H9 (cell line): ENCODE results near the gene RBL2. TPM values are rescaled to one million over a fixed set of nuclear protein-coding genes. Genes with fewer than 3 reads are reported as not detected.
A peak's percentile ranks its signal among the peaks of the same experiment; 100 is the strongest.

Experiments
- DNase-seq: peaks from one replicate; pipeline ENCODE4 v3.0.0-alpha.2; 2017
- H2AFZ ChIP-seq: one replicate; pipeline ENCODE4 v1.6.1; 2013; ENCODE audit warnings: mild to moderate bottlenecking, low read length, control low read depth, moderate library complexity
- H2AK5ac ChIP-seq: 2 replicates; pipeline ENCODE4 v1.6.1; 2013; ENCODE audit warnings: low read length, control low read depth, mixed read lengths; ENCODE audit not compliant: insufficient read length
- H2BK120ac ChIP-seq: one replicate; pipeline ENCODE4 v1.6.1; 2013; ENCODE audit warnings: low read depth, mild to moderate bottlenecking, low read length, control low read depth, inconsistent platforms; ENCODE audit not compliant: poor library complexity, severe bottlenecking
- H2BK12ac ChIP-seq: 2 replicates; pipeline ENCODE4 v1.6.1; 2013; ENCODE audit warnings: low read length, control low read depth, mixed read lengths, low read depth; ENCODE audit not compliant: insufficient read length
- H2BK15ac ChIP-seq: 2 replicates; pipeline ENCODE4 v1.6.1; 2013; ENCODE audit warnings: low read depth, low read length, control low read depth
- H2BK20ac ChIP-seq: one replicate; pipeline ENCODE4 v1.6.1; 2013; ENCODE audit warnings: low read depth, mild to moderate bottlenecking, low read length, control low read depth, inconsistent platforms; ENCODE audit not compliant: poor library complexity, severe bottlenecking
- H2BK5ac ChIP-seq: 2 replicates; pipeline ENCODE4 v1.6.1; 2013; ENCODE audit warnings: low read length, control low read depth, mixed read lengths; ENCODE audit not compliant: insufficient read length
- H3K14ac ChIP-seq: 2 replicates; pipeline ENCODE4 v1.6.1; 2013; ENCODE audit warnings: low read length, control low read depth; ENCODE audit not compliant: insufficient read depth
- H3K18ac ChIP-seq: 2 replicates; pipeline ENCODE4 v1.6.1; 2013; ENCODE audit warnings: low read depth, mild to moderate bottlenecking, mixed read lengths, low read length, control low read depth; ENCODE audit not compliant: insufficient read length
- H3K23ac ChIP-seq: 2 replicates; pipeline ENCODE4 v1.6.1; 2013; ENCODE audit warnings: low read length, control low read depth, mixed read lengths, low read depth; ENCODE audit not compliant: insufficient read length
- H3K23me2 ChIP-seq: 2 replicates; pipeline ENCODE4 v1.6.1; 2013; ENCODE audit warnings: low read depth, mild to moderate bottlenecking, mixed read lengths, low read length, control low read depth; ENCODE audit not compliant: insufficient read length, poor library complexity, severe bottlenecking
- H3K27ac ChIP-seq: 2 replicates; pipeline ENCODE4 v1.5.1; 2013; ENCODE audit warnings: low read length, control low read depth, mixed read lengths, low read depth; ENCODE audit not compliant: insufficient read length
- H3K27me3 ChIP-seq: 2 replicates; pipeline ENCODE4 v1.6.1; 2013; ENCODE audit warnings: low read length, control low read depth, inconsistent platforms; ENCODE audit not compliant: insufficient read depth
- H3K4ac ChIP-seq: 2 replicates; pipeline ENCODE4 v1.6.1; 2013; ENCODE audit warnings: low read depth, mild to moderate bottlenecking, control low read depth, inconsistent platforms, low read length, moderate library complexity
- H3K4me1 ChIP-seq: 2 replicates; pipeline ENCODE4 v1.6.1; 2013; ENCODE audit warnings: low read length, control low read depth, inconsistent platforms; ENCODE audit not compliant: insufficient read depth
- H3K4me2 ChIP-seq: 2 replicates; pipeline ENCODE4 v1.6.1; 2013; ENCODE audit warnings: low read length, control low read depth, mixed read lengths; ENCODE audit not compliant: insufficient read length, insufficient read depth
- H3K56ac ChIP-seq: 2 replicates; pipeline ENCODE4 v1.6.1; 2013; ENCODE audit warnings: low read depth, mild to moderate bottlenecking, mixed read lengths, low read length, control low read depth; ENCODE audit not compliant: insufficient read length
- H3K79me1 ChIP-seq: 2 replicates; pipeline ENCODE4 v1.6.1; 2013; ENCODE audit warnings: low read depth, mild to moderate bottlenecking, moderate library complexity, low read length, control low read depth, inconsistent platforms; ENCODE audit not compliant: insufficient read depth, poor library complexity, severe bottlenecking
- H3K79me2 ChIP-seq: 2 replicates; pipeline ENCODE4 v1.6.1; 2013; ENCODE audit warnings: low read length, control low read depth, inconsistent platforms; ENCODE audit not compliant: insufficient read depth
- H3K9ac ChIP-seq: 2 replicates; pipeline ENCODE4 v1.6.1; 2013; ENCODE audit warnings: low read length, control low read depth, mixed read lengths; ENCODE audit not compliant: insufficient read length; ENCODE audit errors: extremely low read depth
- H3K9me3 ChIP-seq: one replicate; pipeline ENCODE4 v1.6.1; 2013; ENCODE audit warnings: low read depth, low read length, inconsistent platforms; ENCODE audit not compliant: control insufficient read depth
- H3T11ph ChIP-seq: one replicate; pipeline ENCODE4 v1.6.1; 2013; ENCODE audit warnings: mild to moderate bottlenecking, low read length, control low read depth, inconsistent platforms
- H4K20me1 ChIP-seq: one replicate; pipeline ENCODE4 v1.6.1; 2013; ENCODE audit not compliant: control insufficient read depth, insufficient read length, insufficient read depth
- H4K5ac ChIP-seq: 2 replicates; pipeline ENCODE4 v1.6.1; 2013; ENCODE audit warnings: low read depth, mild to moderate bottlenecking, mixed read lengths, low read length, control low read depth; ENCODE audit not compliant: insufficient read length
- H4K8ac ChIP-seq: replicated peaks from 2 replicates; pipeline ENCODE4 v1.6.1; 2013; ENCODE audit warnings: low read length, control low read depth, mixed read lengths, low read depth; ENCODE audit not compliant: insufficient read length
- H4K91ac ChIP-seq: 2 replicates; pipeline ENCODE4 v1.6.1; 2013; ENCODE audit warnings: low read depth, mild to moderate bottlenecking, moderate library complexity, mixed read lengths, low read length, control low read depth; ENCODE audit not compliant: insufficient read length
- H3K27ac Mint-ChIP-seq, 3 experiments: 2 replicates in 2 of 3; 3 replicates in 1 of 3; pipeline ENCODE4 v1.8.0; 2020 to 2021; ENCODE audit warnings: mixed read lengths in 3 of 3, mild to moderate bottlenecking in 1 of 3, moderate library complexity in 1 of 3
- H3K27me3 Mint-ChIP-seq: 2 replicates; pipeline ENCODE4 v1.8.0; 2021; ENCODE audit warnings: low read depth, mild to moderate bottlenecking, moderate library complexity, mixed read lengths
- H3K36me3 Mint-ChIP-seq, 3 experiments: 2 replicates in 2 of 3; 3 replicates in 1 of 3; pipeline ENCODE4 v1.8.0; 2020 to 2021; ENCODE audit warnings: low read depth in 3 of 3, mixed read lengths in 3 of 3; ENCODE audit not compliant: insufficient read depth in 1 of 3
- H3K4me1 Mint-ChIP-seq, 2 experiments: 2 replicates each; pipeline ENCODE4 v1.8.0; 2020; ENCODE audit warnings: mixed read lengths in 2 of 2
- H3K4me3 Mint-ChIP-seq, 2 experiments: 2 replicates in 1 of 2; 3 replicates in 1 of 2; pipeline ENCODE4 v1.8.0; 2020 to 2021; ENCODE audit warnings: mild to moderate bottlenecking in 2 of 2, mixed read lengths in 2 of 2, moderate library complexity in 1 of 2
- H3K9me3 Mint-ChIP-seq, 2 experiments: 2 replicates in 1 of 2; 3 replicates in 1 of 2; pipeline ENCODE4 v1.8.0; 2020; ENCODE audit warnings: mild to moderate bottlenecking in 2 of 2, mixed read lengths in 2 of 2, moderate library complexity in 1 of 2
- CTCF ChIP-seq: fragments of 200-600 bp; sonication (generic); conservative IDR thresholded peaks from 3 replicates; pipeline ENCODE4 v1.8.0; 2021; ENCODE audit warnings: antibody characterized with exemption, mild to moderate bottlenecking
- WGBS: extraction: QIAGEN DNeasy Blood & Tissue Kit; methylation state at CpG from one replicate; pipeline ENCODE4 v1.1.7; 2013; ENCODE audit warnings: missing lambda C conversion rate, low lambda C conversion rate, mixed read lengths; ENCODE audit not compliant: insufficient read length; ENCODE audit errors: extremely low coverage; 5-methylcytosine and 5-hydroxymethylcytosine counted together
- total RNA-seq: library from RNA; stranded (reverse); gene quantifications from 2 replicates; pipeline ENCODE4 v1.2.1, GENCODE V29; 2021

Gene RBL2
- total RNA-seq, 1 experiment from 2014 or later: 17.3 TPM

GRCh38 chr16:53517851-53518250 is 83.6 kb downstream of the RBL2 start:
- Histone ChIP-seq H2AFZ (no peak overlapping the region), H3K23ac (no peak overlapping the region), H3T11ph (no peak overlapping the region), H3K27ac (no peak overlapping the region), H4K91ac (no peak overlapping the region), H3K9me3 (peaks cover 4% of the 10 kb centered on the region), H2BK20ac (no peak overlapping the region), H2BK15ac (no peak overlapping the region), H3K4me2 (no peak overlapping the region), H4K8ac (no peak overlapping the region), H4K5ac (no peak overlapping the region), H3K23me2 (no peaks in the 10 kb centered on the region), H3K14ac (no peak overlapping the region), H4K20me1 (no peaks in the 10 kb centered on the region), H2BK120ac (no peak overlapping the region), H3K4ac (no peak overlapping the region), H3K4me1 (no peaks in the 10 kb centered on the region), H3K18ac (no peak overlapping the region), H2BK5ac (no peak overlapping the region), H3K27me3 (no peaks in the 10 kb centered on the region), H3K56ac (no peak overlapping the region), H3K9ac (no peak overlapping the region), H3K79me1 (no peaks in the 10 kb centered on the region), H2BK12ac (peak overlapping the region; percentile 62), H2AK5ac (no peak overlapping the region), H3K79me2 (no peaks in the 10 kb centered on the region)
- no peaks in the 10 kb centered on the region; the same call in 1 of the 2 replicates for H3K27me3 Mint-ChIP-seq
- H3K27ac Mint-ChIP-seq: no peak overlapping the region
- H3K4me3 Mint-ChIP-seq: no peak overlapping the region
- H3K36me3 Mint-ChIP-seq: peaks cover 6 to 10% (median 9%) of the 10 kb centered on the region in 3 experiments; a peak in 5 of 7 replicates
- no peak for TF ChIP-seq CTCF
- DNase-seq: no peak
- no CpG with 5 or more reads among the region's 4 CpGs for WGBS
- no peaks in the 10 kb centered on the region for H3K4me1 Mint-ChIP-seq
- peaks cover 15% of the 10 kb centered on the region in 2 experiments for H3K9me3 Mint-ChIP-seq
